GM19438 (cell line): Measurements from ENCODE around the gene MYL12A.
"Not testable (repeated sequence)": the region's sequence is repeated elsewhere in the genome, so short reads cannot be mapped to it uniquely, and the experiment has no call there.

Experiments
- ATAC-seq: cut with Tn5 transposase; IDR thresholded peaks from one replicate; pipeline ENCODE4 v1.9.1; 2021; ENCODE audit warnings: low read depth; ENCODE audit not compliant: unreplicated experiment

MYL12A gene

DNA sequence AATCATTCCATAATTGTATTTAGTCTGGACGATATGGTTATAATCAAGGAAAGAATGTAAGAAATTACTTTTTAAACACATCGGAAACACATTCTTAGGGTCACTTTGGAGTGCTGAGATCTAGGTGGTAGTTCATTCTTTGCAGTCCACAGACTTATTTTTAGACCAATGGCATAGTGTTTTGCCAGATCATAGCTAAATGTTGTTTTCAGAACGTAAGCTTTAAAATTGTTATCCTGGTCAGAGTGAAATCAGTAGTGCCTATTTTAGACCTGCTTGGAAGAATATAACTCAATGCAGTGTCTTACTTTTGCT lies 4.3 kb downstream of the MYL12A start:
- ATAC-seq = no peak

DNA sequence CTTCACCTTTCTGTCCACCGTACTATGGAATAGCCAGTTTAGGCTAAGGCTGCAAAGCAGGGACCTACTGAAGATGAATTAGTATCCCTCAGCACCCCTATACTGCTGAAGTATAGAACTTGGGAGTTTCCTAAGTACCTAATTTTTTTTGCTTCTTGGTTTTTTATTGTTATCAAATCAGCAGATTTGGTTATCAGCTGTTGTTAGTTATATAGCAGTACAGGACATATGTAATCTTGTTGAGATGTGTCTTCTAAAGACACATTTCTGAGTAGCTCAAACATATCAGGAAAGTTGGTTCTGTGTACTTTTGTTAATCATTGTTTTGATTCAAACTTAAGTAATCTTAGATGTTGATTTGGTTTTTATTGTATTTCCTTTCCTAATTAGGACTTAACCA lies 5.2 kb downstream of the MYL12A start:
- ATAC-seq = no peak

DNA sequence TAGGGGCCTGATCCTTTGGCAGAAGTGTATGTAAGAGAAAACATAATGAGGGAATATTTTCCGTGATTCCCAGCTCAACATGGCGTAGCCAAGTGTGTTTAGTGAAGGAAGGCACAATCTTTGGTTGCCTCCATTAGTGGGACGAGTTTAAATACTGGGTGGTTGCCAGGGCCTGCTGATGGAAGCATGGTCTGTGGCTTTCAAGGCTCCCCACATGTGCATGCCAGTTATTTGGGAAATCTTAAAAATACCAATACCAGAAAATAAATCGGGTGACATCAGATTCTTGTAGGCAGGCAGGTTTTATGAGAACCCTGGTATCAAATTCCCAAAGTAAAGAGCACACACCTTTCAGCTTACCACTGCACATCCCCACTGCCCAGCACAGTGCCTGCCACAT lies 7.1 kb downstream of the MYL12A start:
- ATAC-seq = no peak

DNA sequence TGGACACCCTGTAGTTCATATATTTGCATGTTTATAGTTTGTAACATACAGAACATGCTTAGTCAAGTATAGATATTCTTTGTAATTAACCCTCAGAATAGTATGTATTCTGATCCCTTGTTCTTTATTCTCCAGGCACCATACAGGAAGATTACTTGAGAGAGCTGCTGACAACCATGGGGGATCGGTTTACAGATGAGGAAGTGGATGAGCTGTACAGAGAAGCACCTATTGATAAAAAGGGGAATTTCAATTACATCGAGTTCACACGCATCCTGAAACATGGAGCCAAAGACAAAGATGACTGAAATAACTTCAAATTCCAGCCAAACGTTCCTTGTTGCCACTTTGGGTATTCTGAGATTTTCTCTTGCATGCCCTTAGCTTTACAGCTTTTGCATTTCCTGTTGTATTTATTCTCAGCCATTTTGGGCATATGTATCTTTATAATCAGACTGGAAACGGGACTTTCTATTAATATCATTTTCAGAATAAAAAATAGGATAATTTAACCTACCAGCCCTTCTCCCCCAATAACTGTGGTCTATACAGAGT lies 8.1 kb downstream of the MYL12A start:
- ATAC-seq = no peak

DNA sequence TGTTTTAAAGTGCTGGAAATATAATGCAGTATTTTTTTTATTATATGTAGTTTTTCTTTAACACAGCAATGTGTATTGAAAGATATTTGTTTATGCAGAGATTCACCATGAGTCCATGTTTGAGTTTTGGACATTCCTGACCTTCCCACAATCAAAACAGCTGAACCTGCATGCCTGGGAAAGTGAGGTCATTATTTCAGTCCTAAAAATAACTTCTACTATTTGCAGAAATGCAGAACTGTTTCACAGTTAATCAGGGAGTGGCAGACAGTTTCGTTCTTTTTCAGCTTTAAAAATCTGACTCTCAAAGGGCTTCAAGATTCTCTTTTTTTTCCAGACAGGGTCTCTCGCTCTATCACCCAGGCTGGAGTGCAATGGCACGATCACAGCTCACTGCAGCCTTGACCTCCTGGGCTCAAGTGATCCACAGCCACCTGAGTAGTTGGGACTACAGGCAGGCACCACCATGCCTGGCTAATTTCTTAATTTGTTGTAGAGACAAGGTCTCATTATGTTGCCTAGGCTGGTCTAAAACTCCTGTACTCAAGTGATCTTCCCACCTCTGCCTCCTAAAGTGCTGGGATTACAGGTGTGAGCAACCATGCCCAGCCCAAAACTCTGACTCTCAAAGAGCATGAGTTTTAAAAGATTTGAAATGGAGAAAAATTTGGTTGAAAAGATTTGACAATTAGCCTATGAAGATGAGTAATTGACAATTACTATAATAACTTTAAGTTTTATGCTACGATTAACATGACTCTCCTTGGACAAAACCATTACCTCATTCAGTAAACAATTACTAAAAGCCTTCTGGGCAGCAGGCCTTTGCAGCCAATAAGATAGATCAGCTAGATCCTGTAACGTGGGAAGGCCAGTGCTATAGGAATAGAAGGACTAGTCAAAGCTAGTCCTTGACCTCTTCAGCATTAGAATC lies 9.4 kb downstream of the MYL12A start:
- no peak for ATAC-seq

DNA sequence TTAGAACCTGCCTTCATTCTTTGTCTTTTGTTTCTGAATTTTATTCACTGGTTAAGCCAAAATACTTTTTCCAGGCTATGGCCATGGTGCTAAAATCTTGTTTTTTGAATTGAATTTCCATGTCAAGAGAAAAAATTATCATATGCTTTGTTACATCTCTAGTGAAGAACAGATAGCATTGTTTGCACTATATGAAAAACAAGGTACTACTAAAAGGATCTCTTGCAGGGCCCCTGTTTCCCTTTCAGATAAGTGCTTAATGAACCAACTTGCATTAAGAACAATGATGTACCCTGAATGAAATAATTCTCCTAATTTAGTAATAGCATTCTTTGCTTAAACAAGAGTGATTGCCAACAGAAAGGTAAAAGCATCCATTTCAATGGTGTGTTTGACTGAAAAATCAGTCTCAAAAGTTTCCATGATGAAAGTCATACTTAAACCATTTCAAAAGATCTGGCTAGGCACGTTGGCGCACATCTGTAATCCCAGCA lies 10.1 kb downstream of the MYL12A start:
- no peak for ATAC-seq

DNA sequence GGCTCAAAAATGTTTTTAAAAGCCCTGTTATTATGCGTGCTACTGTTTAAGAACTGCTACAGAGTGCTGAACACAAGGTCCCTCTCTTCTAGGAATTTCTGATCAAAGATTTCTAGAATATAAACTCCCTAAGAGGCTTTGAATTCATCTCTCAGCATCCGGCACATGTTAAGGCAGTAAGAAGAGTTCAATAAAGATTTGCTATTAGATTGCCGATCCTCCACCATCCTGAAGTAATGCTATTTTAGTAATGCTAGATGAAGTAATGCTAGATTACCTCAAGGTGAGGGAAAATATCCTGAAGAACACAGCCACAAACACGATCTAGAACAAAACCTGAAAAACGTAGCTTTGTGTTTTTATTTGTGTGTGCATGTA lies 13.4 kb downstream of the MYL12A start:
- no peak for ATAC-seq

DNA sequence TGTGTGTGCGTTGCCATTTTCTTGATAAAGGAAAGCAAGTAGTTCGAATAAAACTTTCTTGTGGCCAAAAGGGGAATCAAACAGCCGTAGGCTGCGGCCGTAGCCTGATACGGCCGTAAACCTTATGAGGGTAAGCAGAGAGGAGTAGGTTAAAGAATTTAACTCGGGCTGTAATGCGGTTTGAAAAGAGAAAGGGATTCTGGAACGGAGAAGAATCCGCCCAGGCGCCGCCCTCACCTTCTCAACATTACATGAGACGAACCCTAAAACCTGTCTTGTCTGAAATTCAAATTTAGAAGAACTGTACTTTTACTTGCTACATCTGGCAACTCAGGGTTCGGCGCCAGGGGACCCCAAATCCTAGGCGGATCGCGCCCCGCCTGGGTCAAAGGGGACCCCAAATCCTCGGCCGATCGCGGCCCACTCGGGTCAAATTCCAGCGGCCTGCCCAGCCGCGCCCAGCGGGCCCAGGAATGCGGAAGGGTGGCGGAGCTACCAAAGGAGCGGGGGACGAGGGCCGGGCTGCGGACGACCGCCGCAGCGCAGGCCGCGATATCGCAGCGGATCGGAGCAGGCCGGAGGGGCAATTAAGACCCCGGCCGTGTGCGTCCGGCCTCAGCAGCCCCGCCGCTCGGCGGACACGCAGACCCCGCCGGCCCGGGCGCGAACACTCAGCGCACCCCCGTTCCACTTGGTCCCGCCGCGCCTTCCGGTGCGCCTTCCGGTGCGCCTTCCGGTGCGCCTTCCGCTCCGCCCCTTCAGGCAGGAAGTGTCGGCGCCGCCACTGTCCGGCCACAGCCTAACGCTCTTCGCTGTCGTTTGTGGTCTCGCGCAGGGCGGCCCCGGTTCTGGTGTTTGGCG lies 14.0 kb downstream of the MYL12A start, which contains the start of gene MYL12B:
MYL12B (plus strand) TSS at position 761 of the 861 bp plus-strand sequence. CDS start 10,766 bp downstream, outside the sequence.
- peak; percentile 84 for ATAC-seq

DNA sequence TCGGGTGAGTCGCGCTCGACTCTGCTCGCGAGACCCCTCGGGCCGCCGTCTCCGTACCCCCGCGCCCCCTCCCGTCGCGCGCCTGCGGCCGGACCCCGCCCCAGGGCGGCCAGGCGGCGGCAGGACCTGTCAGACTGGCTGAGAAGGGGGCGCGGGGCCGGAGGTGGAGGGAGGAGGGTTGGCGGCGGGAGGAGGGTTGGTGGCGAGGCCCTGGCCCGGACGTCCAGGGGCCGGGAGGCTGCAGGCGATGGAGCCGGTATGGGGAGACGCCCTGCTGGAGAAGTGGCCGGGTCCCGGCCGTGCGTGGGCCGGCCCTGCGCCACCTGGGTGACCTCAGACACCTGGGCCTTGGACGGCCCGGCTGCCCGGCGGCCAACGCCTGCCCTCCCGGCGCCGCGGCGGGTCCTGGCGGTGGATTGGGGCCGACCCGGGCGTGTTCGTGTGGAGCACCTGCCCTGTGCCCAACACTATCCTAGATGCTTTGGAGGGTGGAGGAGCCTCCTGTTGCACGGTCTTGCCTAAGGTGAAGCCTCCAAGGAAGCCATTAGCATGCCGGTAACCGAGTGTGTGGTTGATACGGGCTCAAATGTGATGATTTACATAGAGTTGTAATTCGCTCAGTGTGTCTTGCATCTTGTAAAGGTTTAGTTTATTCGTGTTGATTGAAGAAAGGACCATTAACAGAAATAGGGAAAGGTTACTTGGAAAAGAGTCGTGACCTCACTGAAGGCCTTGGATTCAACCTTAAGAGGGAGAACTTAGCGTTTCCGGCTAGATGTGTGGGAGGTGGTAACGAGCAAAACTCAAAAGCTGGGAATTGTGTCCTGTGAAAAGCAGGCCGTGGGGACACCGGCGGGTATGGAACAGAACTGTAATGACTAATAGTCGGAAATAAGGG lies 14.9 kb downstream of the MYL12A start:
- peak; percentile 6 for ATAC-seq

DNA sequence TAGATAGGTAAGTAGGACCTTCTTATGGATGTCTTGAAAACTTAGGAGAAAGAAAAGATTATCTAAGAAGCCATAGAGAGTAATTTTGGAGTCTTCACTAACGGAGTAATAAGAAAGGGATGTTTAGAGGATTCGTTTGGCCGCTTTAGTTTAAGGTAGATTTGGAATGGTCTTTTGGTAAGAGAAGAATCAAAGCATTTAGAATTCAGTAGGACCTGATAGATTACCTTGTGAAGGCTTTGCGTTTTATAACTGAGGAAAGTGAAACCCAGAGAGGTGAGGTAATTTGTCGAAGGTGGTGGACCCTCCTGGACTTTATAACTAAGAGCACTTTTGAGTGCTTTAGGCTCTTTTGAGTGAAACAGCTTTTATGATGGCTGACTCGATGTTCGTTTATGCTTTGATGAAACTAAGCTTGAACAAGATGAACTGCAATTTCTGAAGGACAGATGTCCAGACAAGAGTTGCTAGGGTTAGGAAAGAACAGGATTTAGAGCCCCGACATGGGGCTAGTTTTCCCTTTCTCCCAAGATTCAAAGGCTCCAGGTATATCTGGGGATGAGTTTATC lies 15.6 kb downstream of the MYL12A start:
- no peak for ATAC-seq

DNA sequence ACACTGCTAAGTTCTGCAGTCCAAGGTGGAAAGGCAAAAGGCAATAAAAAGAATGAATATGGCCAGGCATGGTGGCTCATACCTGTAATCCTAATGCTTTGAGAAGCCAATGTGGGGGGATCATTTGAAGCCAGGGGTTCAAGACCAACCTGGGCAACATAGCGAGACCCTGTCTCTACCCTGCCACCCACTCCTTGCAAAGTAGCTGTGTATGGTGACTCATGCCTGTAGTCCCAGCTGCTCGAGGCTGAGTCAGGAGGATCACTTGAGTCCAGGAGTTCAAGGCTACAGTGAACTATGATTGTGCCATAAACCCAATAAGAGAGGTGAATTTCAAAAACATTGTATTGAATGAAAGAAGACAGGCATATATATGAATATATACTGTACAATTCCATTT lies 16.8 kb downstream of the MYL12A start:
- no peak for ATAC-seq

DNA sequence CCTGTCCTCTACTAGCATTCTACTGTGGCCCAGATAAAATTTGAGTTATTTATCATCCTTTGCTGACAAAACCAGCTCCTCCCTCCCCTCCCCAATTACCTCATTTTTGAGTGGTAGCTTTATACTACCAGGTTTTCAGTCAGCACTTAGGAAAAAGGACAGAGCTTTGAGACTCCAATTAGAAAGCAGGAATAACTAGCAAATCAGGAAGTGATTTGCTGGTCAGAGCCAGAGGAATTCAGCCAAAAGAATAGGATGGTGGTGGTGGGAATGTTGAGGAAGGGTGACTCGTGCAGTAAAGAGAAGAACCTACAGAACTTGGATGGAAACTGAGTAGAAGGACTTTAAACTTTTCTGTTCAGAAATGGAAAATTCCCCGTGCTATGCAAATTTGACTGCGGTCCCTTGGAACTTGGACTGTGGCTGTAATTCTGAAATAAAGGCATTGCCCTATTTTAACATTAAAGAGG lies 18.0 kb downstream of the MYL12A start:
- no peak for ATAC-seq

DNA sequence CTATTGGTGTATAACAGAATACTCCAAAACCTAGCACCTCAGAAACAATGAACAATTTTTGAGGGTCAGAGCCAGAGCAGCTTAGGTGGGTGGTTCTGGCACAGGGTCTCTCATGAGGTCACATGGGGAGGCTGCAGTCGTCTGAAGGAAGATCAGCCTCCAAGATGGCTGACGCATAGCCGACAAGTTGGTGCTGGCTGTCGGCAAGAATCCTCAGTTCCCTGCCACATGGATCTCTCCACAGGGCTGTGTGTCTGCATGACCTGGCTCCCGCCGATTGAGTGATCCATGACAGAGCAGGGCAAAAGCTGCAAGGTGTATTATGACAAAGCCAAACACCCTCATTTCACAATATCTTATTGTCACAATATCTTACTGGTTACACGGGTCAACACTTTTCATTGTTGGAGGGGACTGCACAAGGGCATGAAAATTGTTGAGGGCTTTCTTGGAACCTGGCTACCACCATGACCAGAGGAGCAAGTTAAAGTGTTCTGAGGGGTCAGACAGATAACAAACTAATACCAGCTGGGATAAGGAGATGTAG lies 18.5 kb downstream of the MYL12A start:
- ATAC-seq = no peak

DNA sequence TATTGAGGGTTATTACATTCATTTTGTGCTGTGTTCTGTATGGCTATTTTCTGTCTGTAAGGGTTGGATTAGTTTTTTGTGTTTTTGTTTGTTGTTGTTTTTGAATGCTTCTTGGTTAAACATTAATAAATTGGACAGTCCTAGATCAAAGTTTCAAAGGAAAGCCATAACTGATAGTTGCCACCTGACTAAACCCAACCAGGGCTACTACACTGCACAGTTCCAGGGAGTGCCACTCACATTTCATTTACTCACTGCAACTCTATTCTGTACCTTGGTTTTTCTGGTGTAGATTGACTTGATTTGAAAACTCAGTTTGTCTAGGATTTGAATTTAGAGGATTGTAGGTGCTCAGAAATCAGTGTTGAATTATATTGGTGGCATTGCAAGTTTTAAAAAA lies 20.7 kb downstream of the MYL12A start:
- no peak for ATAC-seq

DNA sequence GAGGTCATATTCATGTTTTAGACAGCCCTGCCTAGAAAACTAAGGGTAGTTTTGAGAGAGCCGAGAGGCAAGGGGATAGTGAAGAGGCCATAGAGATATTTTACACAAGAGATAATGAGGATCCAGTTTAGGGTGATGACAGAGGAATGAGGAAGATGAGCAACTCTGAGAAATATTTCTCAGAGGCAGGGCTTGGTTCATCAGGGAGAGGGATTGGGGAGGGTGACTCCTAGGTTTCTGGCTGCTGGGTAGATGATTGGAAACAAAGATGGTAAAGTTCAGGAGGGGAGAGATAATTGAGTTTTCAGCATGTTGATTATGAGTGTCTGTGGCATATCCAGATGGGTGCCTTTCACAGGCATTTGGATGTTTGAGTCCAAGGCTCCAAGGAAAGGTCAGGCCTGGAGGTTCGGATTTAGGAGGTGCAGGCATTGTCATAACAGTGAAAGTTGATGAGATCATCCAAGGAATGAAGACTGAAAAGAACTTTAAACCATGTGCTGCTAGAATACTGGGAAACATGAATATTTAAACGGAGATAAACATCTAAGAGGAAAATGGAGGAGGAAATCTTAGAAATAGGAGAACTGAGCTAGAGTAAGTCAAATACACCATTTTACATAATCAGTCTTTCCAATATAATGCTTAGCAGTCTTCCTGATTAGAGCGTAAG lies 21.8 kb downstream of the MYL12A start:
- ATAC-seq = no peak

DNA sequence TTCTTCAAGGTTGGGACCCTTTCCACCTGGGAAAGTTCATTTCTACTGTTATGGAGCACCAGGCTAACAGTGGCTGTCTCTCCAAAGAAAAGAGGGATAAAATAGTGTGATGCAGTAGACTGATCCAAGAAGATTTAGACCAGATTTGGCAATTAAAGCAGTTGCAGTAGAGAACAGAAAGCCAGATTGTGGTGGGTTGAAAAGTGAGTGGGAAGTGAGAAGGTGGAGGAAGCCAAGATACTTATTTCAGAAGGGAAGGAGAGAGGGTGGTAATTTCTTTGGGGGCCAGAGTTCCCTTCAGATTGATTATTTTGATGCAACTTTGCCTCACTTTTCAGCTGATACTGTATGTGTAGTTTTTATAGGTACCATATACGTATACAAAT lies 22.3 kb downstream of the MYL12A start:
- ATAC-seq = no peak

DNA sequence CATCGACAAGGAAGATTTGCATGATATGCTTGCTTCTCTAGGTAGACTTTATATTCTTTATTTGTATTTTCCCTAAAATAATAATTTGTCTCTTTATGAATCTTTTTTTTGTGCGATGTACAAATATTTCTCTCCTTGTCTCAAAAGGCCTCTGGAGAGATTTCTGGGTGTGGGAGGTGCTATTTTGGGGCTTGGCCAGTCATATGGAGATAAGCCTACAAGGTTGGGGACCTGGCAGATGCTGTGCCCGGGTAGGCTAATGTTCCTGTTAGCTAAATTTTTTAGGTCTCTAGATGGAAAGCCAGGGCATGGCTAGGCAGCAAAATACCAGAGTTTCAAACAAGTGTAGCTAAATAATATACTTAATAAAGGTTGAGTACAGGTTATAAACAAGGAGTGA lies 25.4 kb downstream of the MYL12A start:
- ATAC-seq = no peak

DNA sequence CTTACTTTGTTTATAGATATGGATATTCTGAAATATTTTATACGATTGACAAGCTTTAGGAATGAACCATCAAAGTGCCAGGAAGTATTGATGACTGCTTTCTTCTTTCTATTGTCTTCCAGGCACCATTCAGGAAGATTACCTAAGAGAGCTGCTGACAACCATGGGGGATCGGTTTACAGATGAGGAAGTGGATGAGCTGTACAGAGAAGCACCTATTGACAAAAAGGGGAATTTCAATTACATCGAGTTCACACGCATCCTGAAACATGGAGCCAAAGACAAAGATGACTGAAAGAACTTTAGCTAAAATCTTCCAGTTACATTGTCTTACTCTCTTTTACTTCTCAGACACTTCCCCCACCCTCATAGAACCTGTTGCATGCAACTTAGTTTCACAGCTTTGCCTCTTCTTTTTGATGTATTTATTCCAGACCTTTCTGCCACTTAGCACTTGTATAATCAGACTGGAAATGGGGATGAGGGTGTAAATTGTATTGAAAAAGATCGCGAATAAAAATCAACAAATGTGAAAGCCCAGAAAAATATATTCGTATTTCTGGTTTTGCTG lies 30.1 kb downstream of the MYL12A start:
- not testable (repeated sequence) for ATAC-seq
